Liver (tissue), 9 donors: ENCODE measurements around the gene RASA1. TPM values are rescaled to one million over a fixed set of nuclear protein-coding genes. Genes with fewer than 3 reads are reported as not detected.

Experiments
- DNase-seq: peaks from one replicate; pipeline ENCODE4 v3.0.0-alpha.2; 2017; ENCODE audit warnings: low spot score
- H3K27ac ChIP-seq, 2 donors: one replicate each; pipeline ENCODE4 v1.7.0; 2013; ENCODE audit warnings: inconsistent platforms in 2 of 2, low read length in 2 of 2, control low read depth in 1 of 2, low read depth in 1 of 2, mild to moderate bottlenecking in 1 of 2
- H3K27me3 ChIP-seq, 4 donors: one replicate each; pipeline versions ENCODE4 v1.6.1 to v1.7.0; 2013; ENCODE audit warnings: low read length in 3 of 4, inconsistent platforms in 1 of 4, mild to moderate bottlenecking in 1 of 4, moderate library complexity in 1 of 4; ENCODE audit not compliant: control insufficient read depth in 4 of 4, insufficient read depth in 4 of 4
- H3K36me3 ChIP-seq, 4 donors: one replicate each; pipeline versions ENCODE4 v1.6.1 to v1.7.0; 2013; ENCODE audit warnings: low read length in 3 of 4, mild to moderate bottlenecking in 3 of 4, low read depth in 1 of 4, moderate library complexity in 1 of 4; ENCODE audit not compliant: control insufficient read depth in 4 of 4, insufficient read depth in 3 of 4
- H3K4me1 ChIP-seq, 4 donors: one replicate each; pipeline versions ENCODE4 v1.6.1 to v1.7.0; 2013; ENCODE audit warnings: low read length in 3 of 4, mild to moderate bottlenecking in 3 of 4, moderate library complexity in 1 of 4; ENCODE audit not compliant: control insufficient read depth in 4 of 4, insufficient read depth in 4 of 4
- H3K4me3 ChIP-seq, 3 donors: one replicate each; pipeline versions ENCODE4 v1.6.1 to v1.7.0; 2013; ENCODE audit warnings: low read length in 3 of 3, control low read depth in 1 of 3, low read depth in 1 of 3, mild to moderate bottlenecking in 1 of 3
- H3K9ac ChIP-seq, 2 donors: one replicate each; pipeline ENCODE4 v1.7.0; 2013; ENCODE audit warnings: low read length in 2 of 2, mild to moderate bottlenecking in 2 of 2, moderate library complexity in 2 of 2, control low read depth in 1 of 2, low read depth in 1 of 2
- H3K9me3 ChIP-seq, 4 donors: one replicate each; pipeline versions ENCODE4 v1.6.1 to v1.7.0; 2013; ENCODE audit warnings: low read length in 3 of 4; ENCODE audit not compliant: control insufficient read depth in 4 of 4
- EGR1 ChIP-seq, 2 donors: IDR thresholded peaks; 2 replicates each; pipeline ENCODE4 v1.6.1; 2016 to 2018; ENCODE audit warnings: antibody characterized with exemption in 2 of 2, low read depth in 2 of 2
- FOXA1 ChIP-seq: IDR thresholded peaks from 2 replicates; pipeline ENCODE4 v1.6.1; 2016; ENCODE audit warnings: antibody characterized with exemption
- FOXA2 ChIP-seq: IDR thresholded peaks from 2 replicates; pipeline ENCODE4 v1.6.1; 2016; ENCODE audit warnings: antibody characterized with exemption
- GABPA ChIP-seq, 2 donors: IDR thresholded peaks in 1 of 2; conservative IDR thresholded peaks in 1 of 2; 2 replicates each; pipeline ENCODE4 v1.6.1; 2016; ENCODE audit warnings: antibody characterized with exemption in 2 of 2, mild to moderate bottlenecking in 1 of 2, moderate library complexity in 1 of 2
- HNF4A ChIP-seq, 2 donors: conservative IDR thresholded peaks; 2 replicates each; pipeline ENCODE4 v1.6.1; 2016; ENCODE audit warnings: antibody characterized with exemption in 2 of 2, mild to moderate bottlenecking in 2 of 2
- HNF4G ChIP-seq: IDR thresholded peaks from 2 replicates; pipeline ENCODE4 v1.6.1; 2016; ENCODE audit warnings: antibody characterized with exemption
- JUND ChIP-seq, 2 donors: IDR thresholded peaks; 2 replicates each; pipeline ENCODE4 v1.6.1; 2016; ENCODE audit warnings: antibody characterized with exemption in 2 of 2
- NR2F2 ChIP-seq: IDR thresholded peaks from 2 replicates; pipeline ENCODE4 v1.6.1; 2016; ENCODE audit warnings: antibody characterized with exemption
- RAD21 ChIP-seq, 2 donors: IDR thresholded peaks; 2 replicates each; pipeline ENCODE4 v1.6.1; 2016; ENCODE audit warnings: antibody characterized with exemption in 2 of 2, mild to moderate bottlenecking in 2 of 2
- RXRA ChIP-seq, 2 donors: IDR thresholded peaks; 2 replicates each; pipeline ENCODE4 v1.6.1; 2017 to 2018; ENCODE audit warnings: antibody characterized with exemption in 2 of 2, mild to moderate bottlenecking in 1 of 2
- SP1 ChIP-seq: IDR thresholded peaks from 2 replicates; pipeline ENCODE4 v1.6.1; 2018; ENCODE audit warnings: antibody characterized with exemption, mild to moderate bottlenecking
- TAF1 ChIP-seq: conservative IDR thresholded peaks from 2 replicates; pipeline ENCODE4 v1.6.1; 2016; ENCODE audit warnings: antibody characterized with exemption, mild to moderate bottlenecking
- YY1 ChIP-seq: IDR thresholded peaks from 2 replicates; pipeline ENCODE4 v1.6.1; 2016; ENCODE audit warnings: antibody characterized with exemption, mild to moderate bottlenecking
- WGBS: extraction: QIAGEN DNeasy Blood & Tissue Kit; methylation state at CpG from one replicate; pipeline ENCODE4 v1.1.7; 2013; 5-methylcytosine and 5-hydroxymethylcytosine counted together
- polyA plus RNA-seq, 2 donors: library from polyadenylated mRNA; stranded (reverse) in 1 of 2; unstranded in 1 of 2; fragments of 200-250 nt in 1 of 2; fragments of >200 nt in 1 of 2; fragmentation: Nextera tagmentation in 1 of 2; extraction: Ambion mirVana in 1 of 2; gene quantifications; one replicate each; pipeline versions ENCODE4 v1.2.1 to v1.2.3, GENCODE V29; 2013 to 2015
- total RNA-seq, 2 donors: library from RNA; depleted of rRNA; stranded (reverse); fragments of >200 nt; gene quantifications; one replicate each; pipeline ENCODE4 v1.2.3, GENCODE V29; 2014
- TF ChIP-seq, protein P1 (sequence below): IDR thresholded peaks from 2 replicates; pipeline ENCODE4 v1.6.1; 2016; ENCODE audit warnings: antibody characterized with exemption
- TF ChIP-seq, protein P2 (sequence below): fragments of 150-350 bp; IDR thresholded peaks from 2 replicates; pipeline ENCODE4 v1.5.1; 2017; ENCODE audit warnings: improper control_type of control experiment, low read depth, low read length; ENCODE audit not compliant: missing input control
- TF ChIP-seq, protein P3 (sequence below): IDR thresholded peaks from 2 replicates; pipeline ENCODE4 v1.6.1; 2016; ENCODE audit warnings: antibody characterized with exemption
- TF ChIP-seq, protein P4 (sequence below): IDR thresholded peaks from 2 replicates; pipeline ENCODE4 v1.6.1; 2016; ENCODE audit warnings: antibody characterized with exemption
- TF ChIP-seq, protein P5 (sequence below): IDR thresholded peaks from 2 replicates; pipeline ENCODE4 v1.6.1; 2016; ENCODE audit warnings: antibody characterized with exemption, mild to moderate bottlenecking
- donor health status: healthy.
- donor health status: healthy.
- donor health status: healthy.
- donor health status: healthy.
- donor health status: healthy.

RASA1 gene
- total and polyA plus RNA-seq, 4 donors: 3.7 to 18.1 (median 7.0) TPM

DNA sequence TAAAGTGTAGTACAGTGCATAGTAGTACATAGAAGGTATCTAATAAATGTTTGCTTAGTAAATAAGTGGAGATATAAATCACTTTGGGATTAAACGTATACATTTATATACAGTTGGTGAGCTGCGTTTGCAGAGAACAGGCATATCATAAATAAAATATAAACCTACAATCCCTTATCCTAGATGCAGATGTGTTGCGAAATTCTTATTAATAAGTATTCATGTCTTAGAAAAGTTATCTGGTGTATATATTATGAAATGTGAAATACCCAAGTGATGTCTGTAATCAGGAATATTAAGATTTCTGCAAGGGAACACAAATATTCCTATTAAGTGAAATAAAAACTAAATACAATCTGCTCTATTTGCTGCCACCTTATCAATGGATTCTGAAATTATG is 136.2 kb downstream of the RASA1 start:
- Histone ChIP-seq H3K36me3 (peaks cover 8 to 66% (median 44%) of the 10 kb centered on the region in 4 donors), H3K9me3 (no peaks in the 10 kb centered on the region), H3K9ac (no peak overlapping the region), H3K4me1 (peaks cover 2 to 13% (median 8%) of the 10 kb centered on the region in 4 donors), H3K4me3 (no peak overlapping the region), H3K27me3 (no peaks in the 10 kb centered on the region), H3K27ac (no peak overlapping the region)
- DNase-seq: no peak
- 95% methylated on average over 3 of the region's 3 CpGs for whole genome bisulfite sequencing
- no peak for TF ChIP-seq TAF1
- no peak for TF ChIP-seq RXRA (IDR thresholded peaks at IDR 0.05)
- no peak for TF ChIP-seq GABPA (IDR thresholded peaks at IDR 0.05 in 1 of 2, conservative IDR thresholded peaks at IDR 0.05 in 1 of 2)
- TF ChIP-seq YY1: no peak
- no peak for TF ChIP-seq HNF4A (conservative IDR thresholded peaks at IDR 0.05)
- no peak for TF ChIP-seq RAD21 (IDR thresholded peaks at IDR 0.05)
- TF ChIP-seq SP1: no peak
- TF ChIP-seq FOXA1: no peak
- TF ChIP-seq, protein P1, sequence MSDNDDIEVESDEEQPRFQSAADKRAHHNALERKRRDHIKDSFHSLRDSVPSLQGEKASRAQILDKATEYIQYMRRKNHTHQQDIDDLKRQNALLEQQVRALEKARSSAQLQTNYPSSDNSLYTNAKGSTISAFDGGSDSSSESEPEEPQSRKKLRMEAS: no peak

DNA sequence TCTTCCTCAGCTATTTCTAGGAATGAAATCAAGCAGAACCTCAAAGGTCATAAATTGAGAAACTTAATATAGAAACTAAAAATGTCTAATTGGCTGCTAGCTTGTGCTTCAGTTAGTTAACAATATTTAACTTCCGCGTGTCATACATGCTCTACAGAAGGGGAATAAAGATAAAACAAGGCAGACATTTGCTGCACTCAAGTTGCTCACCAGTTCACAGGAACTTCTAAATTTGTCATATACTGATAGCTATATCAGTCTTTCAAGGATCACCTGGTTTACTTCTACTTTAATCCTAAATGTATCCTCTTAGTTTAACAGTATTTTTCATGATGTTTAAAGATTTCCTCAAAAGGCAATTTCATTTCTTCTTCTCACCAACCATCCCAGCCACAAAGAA is 136.7 kb downstream of the RASA1 start:
- peaks cover 2 to 9% (median 5%) of the 10 kb centered on the region in 4 donors for H3K4me1 ChIP-seq

More for the DNA sequence above, 136.7 kb downstream of the RASA1 start:
- Histone ChIP-seq H3K4me3 (no peak overlapping the region), H3K36me3 (peaks cover 8 to 66% (median 43%) of the 10 kb centered on the region in 4 donors), H3K27ac (no peak overlapping the region), H3K27me3 (no peaks in the 10 kb centered on the region), H3K9ac (no peak overlapping the region), H3K9me3 (no peaks in the 10 kb centered on the region)
- no peak for TF ChIP-seq GABPA (IDR thresholded peaks at IDR 0.05 in 1 of 2, conservative IDR thresholded peaks at IDR 0.05 in 1 of 2)
- TF ChIP-seq FOXA2: no peak
- TF ChIP-seq HNF4G: no peak
- TF ChIP-seq, protein P2, sequence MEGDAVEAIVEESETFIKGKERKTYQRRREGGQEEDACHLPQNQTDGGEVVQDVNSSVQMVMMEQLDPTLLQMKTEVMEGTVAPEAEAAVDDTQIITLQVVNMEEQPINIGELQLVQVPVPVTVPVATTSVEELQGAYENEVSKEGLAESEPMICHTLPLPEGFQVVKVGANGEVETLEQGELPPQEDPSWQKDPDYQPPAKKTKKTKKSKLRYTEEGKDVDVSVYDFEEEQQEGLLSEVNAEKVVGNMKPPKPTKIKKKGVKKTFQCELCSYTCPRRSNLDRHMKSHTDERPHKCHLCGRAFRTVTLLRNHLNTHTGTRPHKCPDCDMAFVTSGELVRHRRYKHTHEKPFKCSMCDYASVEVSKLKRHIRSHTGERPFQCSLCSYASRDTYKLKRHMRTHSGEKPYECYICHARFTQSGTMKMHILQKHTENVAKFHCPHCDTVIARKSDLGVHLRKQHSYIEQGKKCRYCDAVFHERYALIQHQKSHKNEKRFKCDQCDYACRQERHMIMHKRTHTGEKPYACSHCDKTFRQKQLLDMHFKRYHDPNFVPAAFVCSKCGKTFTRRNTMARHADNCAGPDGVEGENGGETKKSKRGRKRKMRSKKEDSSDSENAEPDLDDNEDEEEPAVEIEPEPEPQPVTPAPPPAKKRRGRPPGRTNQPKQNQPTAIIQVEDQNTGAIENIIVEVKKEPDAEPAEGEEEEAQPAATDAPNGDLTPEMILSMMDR: no peak
- TF ChIP-seq RAD21 (IDR thresholded peaks at IDR 0.05): no peak
- TF ChIP-seq, protein P3, sequence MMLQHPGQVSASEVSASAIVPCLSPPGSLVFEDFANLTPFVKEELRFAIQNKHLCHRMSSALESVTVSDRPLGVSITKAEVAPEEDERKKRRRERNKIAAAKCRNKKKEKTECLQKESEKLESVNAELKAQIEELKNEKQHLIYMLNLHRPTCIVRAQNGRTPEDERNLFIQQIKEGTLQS: no peak
- TF ChIP-seq, protein P1: no peak
- TF ChIP-seq RXRA (IDR thresholded peaks at IDR 0.05): no peak
- TF ChIP-seq, protein P4, sequence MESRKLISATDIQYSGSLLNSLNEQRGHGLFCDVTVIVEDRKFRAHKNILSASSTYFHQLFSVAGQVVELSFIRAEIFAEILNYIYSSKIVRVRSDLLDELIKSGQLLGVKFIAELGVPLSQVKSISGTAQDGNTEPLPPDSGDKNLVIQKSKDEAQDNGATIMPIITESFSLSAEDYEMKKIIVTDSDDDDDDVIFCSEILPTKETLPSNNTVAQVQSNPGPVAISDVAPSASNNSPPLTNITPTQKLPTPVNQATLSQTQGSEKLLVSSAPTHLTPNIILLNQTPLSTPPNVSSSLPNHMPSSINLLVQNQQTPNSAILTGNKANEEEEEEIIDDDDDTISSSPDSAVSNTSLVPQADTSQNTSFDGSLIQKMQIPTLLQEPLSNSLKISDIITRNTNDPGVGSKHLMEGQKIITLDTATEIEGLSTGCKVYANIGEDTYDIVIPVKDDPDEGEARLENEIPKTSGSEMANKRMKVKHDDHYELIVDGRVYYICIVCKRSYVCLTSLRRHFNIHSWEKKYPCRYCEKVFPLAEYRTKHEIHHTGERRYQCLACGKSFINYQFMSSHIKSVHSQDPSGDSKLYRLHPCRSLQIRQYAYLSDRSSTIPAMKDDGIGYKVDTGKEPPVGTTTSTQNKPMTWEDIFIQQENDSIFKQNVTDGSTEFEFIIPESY: no peak
- TF ChIP-seq SP1: no peak
- TF ChIP-seq, protein P5, sequence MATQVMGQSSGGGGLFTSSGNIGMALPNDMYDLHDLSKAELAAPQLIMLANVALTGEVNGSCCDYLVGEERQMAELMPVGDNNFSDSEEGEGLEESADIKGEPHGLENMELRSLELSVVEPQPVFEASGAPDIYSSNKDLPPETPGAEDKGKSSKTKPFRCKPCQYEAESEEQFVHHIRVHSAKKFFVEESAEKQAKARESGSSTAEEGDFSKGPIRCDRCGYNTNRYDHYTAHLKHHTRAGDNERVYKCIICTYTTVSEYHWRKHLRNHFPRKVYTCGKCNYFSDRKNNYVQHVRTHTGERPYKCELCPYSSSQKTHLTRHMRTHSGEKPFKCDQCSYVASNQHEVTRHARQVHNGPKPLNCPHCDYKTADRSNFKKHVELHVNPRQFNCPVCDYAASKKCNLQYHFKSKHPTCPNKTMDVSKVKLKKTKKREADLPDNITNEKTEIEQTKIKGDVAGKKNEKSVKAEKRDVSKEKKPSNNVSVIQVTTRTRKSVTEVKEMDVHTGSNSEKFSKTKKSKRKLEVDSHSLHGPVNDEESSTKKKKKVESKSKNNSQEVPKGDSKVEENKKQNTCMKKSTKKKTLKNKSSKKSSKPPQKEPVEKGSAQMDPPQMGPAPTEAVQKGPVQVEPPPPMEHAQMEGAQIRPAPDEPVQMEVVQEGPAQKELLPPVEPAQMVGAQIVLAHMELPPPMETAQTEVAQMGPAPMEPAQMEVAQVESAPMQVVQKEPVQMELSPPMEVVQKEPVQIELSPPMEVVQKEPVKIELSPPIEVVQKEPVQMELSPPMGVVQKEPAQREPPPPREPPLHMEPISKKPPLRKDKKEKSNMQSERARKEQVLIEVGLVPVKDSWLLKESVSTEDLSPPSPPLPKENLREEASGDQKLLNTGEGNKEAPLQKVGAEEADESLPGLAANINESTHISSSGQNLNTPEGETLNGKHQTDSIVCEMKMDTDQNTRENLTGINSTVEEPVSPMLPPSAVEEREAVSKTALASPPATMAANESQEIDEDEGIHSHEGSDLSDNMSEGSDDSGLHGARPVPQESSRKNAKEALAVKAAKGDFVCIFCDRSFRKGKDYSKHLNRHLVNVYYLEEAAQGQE: no peak
- no peak for TF ChIP-seq EGR1 (IDR thresholded peaks at IDR 0.05; ENCODE audit: low read depth in 2 of 2)
- no peak for TF ChIP-seq YY1
- no peak for TF ChIP-seq JUND (IDR thresholded peaks at IDR 0.05)
- TF ChIP-seq HNF4A (conservative IDR thresholded peaks at IDR 0.05): no peak
- no peak for TF ChIP-seq NR2F2
- TF ChIP-seq TAF1: no peak
- TF ChIP-seq FOXA1: no peak
- 84% methylated on average over 2 of the region's 2 CpGs for WGBS
- no peak for DNase-seq
